Rectal smooth muscle tissue (tissue), 1 donor: ENCODE measurements around the gene IFI30.

ENCODE experiments used
- H3K27ac ChIP-seq: one replicate; pipeline ENCODE4 v1.7.0; 2013; ENCODE audit warnings: low read depth, low read length, inconsistent platforms
- H3K27me3 ChIP-seq: one replicate; pipeline ENCODE4 v1.7.0; 2013; ENCODE audit warnings: low read length; ENCODE audit not compliant: control insufficient read depth, insufficient read depth
- H3K36me3 ChIP-seq: one replicate; pipeline ENCODE4 v1.7.0; 2013; ENCODE audit warnings: low read length; ENCODE audit not compliant: control insufficient read depth, insufficient read depth
- H3K4me1 ChIP-seq: one replicate; pipeline ENCODE4 v1.7.0; 2013; ENCODE audit warnings: low read length; ENCODE audit not compliant: control insufficient read depth, insufficient read depth
- H3K4me3 ChIP-seq: one replicate; pipeline ENCODE4 v1.7.0; 2013; ENCODE audit warnings: low read length
- H3K9ac ChIP-seq: one replicate; pipeline ENCODE4 v1.7.0; 2013; ENCODE audit warnings: low read length

IFI30 gene

GRCh38 chr19:18183529-18183928 is 9.9 kb downstream of the IFI30 start:
- H3K27me3 ChIP-seq = no peaks in the 10 kb centered on the region
- no peak overlapping the region for H3K27ac ChIP-seq
- no peak overlapping the region for H3K9ac ChIP-seq
- no peaks in the 10 kb centered on the region for H3K4me1 ChIP-seq
- no peaks in the 10 kb centered on the region for H3K36me3 ChIP-seq
- H3K4me3 ChIP-seq = no peak overlapping the region

GRCh38 chr19:18185538-18185937 is 11.9 kb downstream of the IFI30 start:
- H3K4me3 ChIP-seq = no peak overlapping the region
- no peaks in the 10 kb centered on the region for H3K36me3 ChIP-seq
- no peak overlapping the region for H3K27ac ChIP-seq
- no peak overlapping the region for H3K9ac ChIP-seq
- H3K4me1 ChIP-seq = no peaks in the 10 kb centered on the region
- no peaks in the 10 kb centered on the region for H3K27me3 ChIP-seq

- Histone ChIP-seq H3K36me3 (no peaks in the 10 kb centered on the region), H3K4me3 (no peak overlapping the region), H3K27me3 (no peaks in the 10 kb centered on the region), H3K4me1 (peaks cover 13% of the 10 kb centered on the region), H3K27ac (no peak overlapping the region), H3K9ac (no peak overlapping the region)
These were observed 16.7 kb downstream of the IFI30 start for GRCh38 chr19:18190278-18190677.

- Histone ChIP-seq H3K36me3 (peaks cover 4% of the 10 kb centered on the region), H3K4me3 (peak overlapping the region; percentile 71), H3K27ac (peak overlapping the region; percentile 88), H3K4me1 (peaks cover 13% of the 10 kb centered on the region), H3K27me3 (no peaks in the 10 kb centered on the region), H3K9ac (no peak overlapping the region)
These were observed 18.0 kb downstream of the IFI30 start for GRCh38 chr19:18191640-18192062.

- Histone ChIP-seq H3K36me3 (peaks cover 4% of the 10 kb centered on the region), H3K27me3 (no peaks in the 10 kb centered on the region), H3K27ac (peak within 1 kb of the TSS; percentile 91), H3K9ac (peak within 1 kb of the TSS; percentile 45), H3K4me3 (peak within 1 kb of the TSS; percentile 84), H3K4me1 (peaks cover 13% of the 10 kb centered on the region)
These were observed 19.2 kb downstream of the IFI30 start, which contains the start of gene MPV17L2 for GRCh38 chr19:18192673-18193387. TSS of gene MPV17L2 (plus strand) at chr19:18193218. CDS start at chr19:18193282, 64 bp downstream.

GRCh38 chr19:18193388-18194180 is 20.0 kb downstream of the IFI30 start:
- Histone ChIP-seq H3K4me3 (peak overlapping the region; percentile 84), H3K27ac (peak overlapping the region; percentile 91), H3K9ac (peak overlapping the region; percentile 45), H3K27me3 (no peaks in the 10 kb centered on the region), H3K36me3 (peaks cover 5% of the 10 kb centered on the region), H3K4me1 (peaks cover 13% of the 10 kb centered on the region)

GRCh38 chr19:18194181-18194530 is 20.5 kb downstream of the IFI30 start:
- H3K27me3 ChIP-seq = no peaks in the 10 kb centered on the region
- peak overlapping the region; percentile 84 for H3K4me3 ChIP-seq
- peak overlapping the region; percentile 55 for H3K27ac ChIP-seq
- H3K36me3 ChIP-seq = peaks cover 7% of the 10 kb centered on the region
- peaks cover 13% of the 10 kb centered on the region for H3K4me1 ChIP-seq
- H3K9ac ChIP-seq = no peak overlapping the region

GRCh38 chr19:18194554-18195238 is 21.1 kb downstream of the IFI30 start:
- peak overlapping the region; percentile 84 for H3K4me3 ChIP-seq

GRCh38 chr19:18196511-18196845 is 22.9 kb downstream of the IFI30 start:
- H3K9ac ChIP-seq = no peak overlapping the region
- no peaks in the 10 kb centered on the region for H3K27me3 ChIP-seq
- peaks cover 7% of the 10 kb centered on the region for H3K36me3 ChIP-seq
- peaks cover 13% of the 10 kb centered on the region for H3K4me1 ChIP-seq
- H3K4me3 ChIP-seq = no peak overlapping the region
- no peak overlapping the region for H3K27ac ChIP-seq

More at GRCh38 chr19:18194554-18195238, 21.1 kb downstream of the IFI30 start:
- H3K4me1 ChIP-seq = peaks cover 13% of the 10 kb centered on the region
- H3K27ac ChIP-seq = peak overlapping the region; percentile 75
- no peak overlapping the region for H3K9ac ChIP-seq
- H3K27me3 ChIP-seq = no peaks in the 10 kb centered on the region
- H3K36me3 ChIP-seq = peaks cover 7% of the 10 kb centered on the region

- H3K36me3 ChIP-seq = peaks cover 7% of the 10 kb centered on the region
- H3K9ac ChIP-seq = no peak overlapping the region
- no peak overlapping the region for H3K4me3 ChIP-seq
- no peak overlapping the region for H3K27ac ChIP-seq
- peaks cover 10% of the 10 kb centered on the region for H3K4me1 ChIP-seq
- no peaks in the 10 kb centered on the region for H3K27me3 ChIP-seq
These were observed 23.7 kb downstream of the IFI30 start for GRCh38 chr19:18197306-18197705.

GRCh38 chr19:18197941-18198340 is 24.3 kb downstream of the IFI30 start:
- H3K9ac ChIP-seq = no peak overlapping the region
- H3K36me3 ChIP-seq = peaks cover 7% of the 10 kb centered on the region
- H3K4me1 ChIP-seq = peaks cover 10% of the 10 kb centered on the region
- H3K27me3 ChIP-seq = no peaks in the 10 kb centered on the region
- H3K27ac ChIP-seq = no peak overlapping the region
- no peak overlapping the region for H3K4me3 ChIP-seq

- H3K36me3 ChIP-seq = peaks cover 7% of the 10 kb centered on the region
- no peak overlapping the region for H3K4me3 ChIP-seq
- H3K9ac ChIP-seq = no peak overlapping the region
- H3K4me1 ChIP-seq = peaks cover 14% of the 10 kb centered on the region
- H3K27ac ChIP-seq = no peak overlapping the region
- H3K27me3 ChIP-seq = no peaks in the 10 kb centered on the region
These were observed 24.8 kb downstream of the IFI30 start for GRCh38 chr19:18198374-18198773.
